ENCODE measurements around the gene PLAA.

DNA sequence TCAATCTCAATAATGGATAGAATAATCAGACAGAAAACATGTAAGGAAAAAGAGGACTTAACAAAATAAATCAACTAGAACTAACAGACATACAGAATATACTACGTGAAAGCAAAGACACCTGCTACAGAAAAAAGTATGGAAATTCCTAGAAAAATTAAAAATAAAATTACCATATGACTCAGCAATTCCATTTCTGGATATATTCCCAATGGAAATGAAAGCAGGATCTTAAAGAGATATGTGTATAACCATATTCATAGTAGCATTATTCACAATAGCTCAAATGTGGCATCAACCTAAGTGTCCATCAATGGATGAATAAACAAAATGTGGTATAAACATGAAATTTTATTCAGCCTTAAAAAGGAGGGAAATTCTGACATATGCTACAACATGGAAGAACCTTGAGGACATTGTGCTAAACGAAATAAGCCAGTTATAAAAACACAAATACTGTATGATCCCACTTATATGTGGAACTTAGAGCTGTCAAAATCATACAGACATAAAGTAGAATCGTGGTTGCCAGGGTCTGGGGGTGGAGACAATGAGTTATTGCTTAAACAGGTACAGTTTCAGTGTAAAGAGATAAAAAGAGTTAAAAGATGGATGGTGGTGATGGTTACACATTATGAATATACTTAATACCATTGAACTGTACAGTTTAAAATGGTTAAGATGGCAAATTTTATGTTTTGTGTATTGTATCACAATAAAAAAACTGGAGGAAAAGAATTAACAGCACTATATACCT is 6.9 kb downstream of the PLAA start:
- TF ChIP-seq, protein P1, sequence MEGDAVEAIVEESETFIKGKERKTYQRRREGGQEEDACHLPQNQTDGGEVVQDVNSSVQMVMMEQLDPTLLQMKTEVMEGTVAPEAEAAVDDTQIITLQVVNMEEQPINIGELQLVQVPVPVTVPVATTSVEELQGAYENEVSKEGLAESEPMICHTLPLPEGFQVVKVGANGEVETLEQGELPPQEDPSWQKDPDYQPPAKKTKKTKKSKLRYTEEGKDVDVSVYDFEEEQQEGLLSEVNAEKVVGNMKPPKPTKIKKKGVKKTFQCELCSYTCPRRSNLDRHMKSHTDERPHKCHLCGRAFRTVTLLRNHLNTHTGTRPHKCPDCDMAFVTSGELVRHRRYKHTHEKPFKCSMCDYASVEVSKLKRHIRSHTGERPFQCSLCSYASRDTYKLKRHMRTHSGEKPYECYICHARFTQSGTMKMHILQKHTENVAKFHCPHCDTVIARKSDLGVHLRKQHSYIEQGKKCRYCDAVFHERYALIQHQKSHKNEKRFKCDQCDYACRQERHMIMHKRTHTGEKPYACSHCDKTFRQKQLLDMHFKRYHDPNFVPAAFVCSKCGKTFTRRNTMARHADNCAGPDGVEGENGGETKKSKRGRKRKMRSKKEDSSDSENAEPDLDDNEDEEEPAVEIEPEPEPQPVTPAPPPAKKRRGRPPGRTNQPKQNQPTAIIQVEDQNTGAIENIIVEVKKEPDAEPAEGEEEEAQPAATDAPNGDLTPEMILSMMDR (IDR thresholded peaks at IDR 0.05) = no peak
- TF ChIP-seq POLR2A (IDR thresholded peaks at IDR 0.05) = no peak
